Neural crest cell (in vitro differentiated cells): ENCODE data around the gene OR52E2. TPM values are rescaled to one million over a fixed set of nuclear protein-coding genes. Genes with fewer than 3 reads are reported as not detected.

Source experiments
- DNase-seq: peaks from one replicate; pipeline ENCODE4 v3.0.0; 2021; ENCODE audit warnings: low read depth, mixed read lengths, low spot score
- H3K27ac Mint-ChIP-seq: one replicate; pipeline ENCODE4 v1.8.0; 2021; ENCODE audit warnings: mild to moderate bottlenecking, mixed read lengths; ENCODE audit not compliant: unreplicated experiment
- H3K27me3 Mint-ChIP-seq: 2 replicates; pipeline ENCODE4 v1.8.0; 2021; ENCODE audit warnings: low read depth, mild to moderate bottlenecking, mixed read lengths
- H3K36me3 Mint-ChIP-seq: 2 replicates; pipeline ENCODE4 v1.8.0; 2021; ENCODE audit warnings: low read depth, mild to moderate bottlenecking, mixed read lengths
- H3K4me1 Mint-ChIP-seq: 2 replicates; pipeline ENCODE4 v1.8.0; 2021; ENCODE audit warnings: mixed read lengths
- H3K4me3 Mint-ChIP-seq: one replicate; pipeline ENCODE4 v1.8.0; 2021; ENCODE audit warnings: mild to moderate bottlenecking, mixed read lengths
- H3K9me3 Mint-ChIP-seq: 2 replicates; pipeline ENCODE4 v1.8.0; 2021; ENCODE audit warnings: mixed read lengths
- long read RNA-seq: library from polyadenylated mRNA; unstranded; transcript quantifications from one replicate; pipeline ENCODE4 v2.0.0, GENCODE V29; 2020
- total RNA-seq: library from RNA; stranded (reverse); gene quantifications from 2 replicates; pipeline ENCODE4 v1.2.1, GENCODE V29; 2021
- TF ChIP-seq, protein P1 (sequence below): fragments of 200-600 bp; sonication (generic); conservative IDR thresholded peaks from 2 replicates; pipeline ENCODE4 v1.5.0; 2021; ENCODE audit warnings: antibody characterized with exemption, mild to moderate bottlenecking

Gene OR52E2
- not detected in 2 replicates for total RNA-seq
- long read RNA-seq: 0 reads

DNA sequence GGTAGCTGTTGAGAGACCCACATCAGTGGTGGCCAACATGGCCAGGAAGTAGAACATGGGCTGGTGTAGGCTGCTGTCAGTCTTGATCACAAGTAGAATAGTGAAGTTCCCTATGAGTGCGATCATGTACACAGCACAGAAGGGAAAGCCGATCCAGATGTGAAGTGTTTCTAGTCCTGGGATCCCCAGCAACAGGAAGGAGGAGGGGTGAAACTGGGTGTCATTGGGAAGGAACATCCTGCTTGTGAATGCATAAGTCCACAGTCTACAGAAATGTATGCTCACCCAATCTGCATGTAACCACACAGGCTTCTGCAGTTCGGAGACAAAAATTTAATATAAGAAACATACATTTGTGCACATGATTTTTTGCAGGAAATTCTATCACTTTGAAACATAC lies at the start of gene OR52E2:
Gene OR52E2 (minus strand): TSS at position 237 of the 400 bp plus-strand sequence. CDS start 0 bp downstream, at position 237.
- H3K27ac Mint-ChIP-seq: peak within 1 kb of the TSS; percentile 75
- TF ChIP-seq, protein P1, sequence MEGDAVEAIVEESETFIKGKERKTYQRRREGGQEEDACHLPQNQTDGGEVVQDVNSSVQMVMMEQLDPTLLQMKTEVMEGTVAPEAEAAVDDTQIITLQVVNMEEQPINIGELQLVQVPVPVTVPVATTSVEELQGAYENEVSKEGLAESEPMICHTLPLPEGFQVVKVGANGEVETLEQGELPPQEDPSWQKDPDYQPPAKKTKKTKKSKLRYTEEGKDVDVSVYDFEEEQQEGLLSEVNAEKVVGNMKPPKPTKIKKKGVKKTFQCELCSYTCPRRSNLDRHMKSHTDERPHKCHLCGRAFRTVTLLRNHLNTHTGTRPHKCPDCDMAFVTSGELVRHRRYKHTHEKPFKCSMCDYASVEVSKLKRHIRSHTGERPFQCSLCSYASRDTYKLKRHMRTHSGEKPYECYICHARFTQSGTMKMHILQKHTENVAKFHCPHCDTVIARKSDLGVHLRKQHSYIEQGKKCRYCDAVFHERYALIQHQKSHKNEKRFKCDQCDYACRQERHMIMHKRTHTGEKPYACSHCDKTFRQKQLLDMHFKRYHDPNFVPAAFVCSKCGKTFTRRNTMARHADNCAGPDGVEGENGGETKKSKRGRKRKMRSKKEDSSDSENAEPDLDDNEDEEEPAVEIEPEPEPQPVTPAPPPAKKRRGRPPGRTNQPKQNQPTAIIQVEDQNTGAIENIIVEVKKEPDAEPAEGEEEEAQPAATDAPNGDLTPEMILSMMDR: no peak
- no peak within 1 kb of the TSS for H3K4me3 Mint-ChIP-seq
- peaks cover 30% of the 10 kb centered on the region for H3K27me3 Mint-ChIP-seq
- H3K9me3 Mint-ChIP-seq: no peaks in the 10 kb centered on the region
- H3K4me1 Mint-ChIP-seq: no peaks in the 10 kb centered on the region
- no peak for DNase-seq
- H3K36me3 Mint-ChIP-seq: no peaks in the 10 kb centered on the region

DNA sequence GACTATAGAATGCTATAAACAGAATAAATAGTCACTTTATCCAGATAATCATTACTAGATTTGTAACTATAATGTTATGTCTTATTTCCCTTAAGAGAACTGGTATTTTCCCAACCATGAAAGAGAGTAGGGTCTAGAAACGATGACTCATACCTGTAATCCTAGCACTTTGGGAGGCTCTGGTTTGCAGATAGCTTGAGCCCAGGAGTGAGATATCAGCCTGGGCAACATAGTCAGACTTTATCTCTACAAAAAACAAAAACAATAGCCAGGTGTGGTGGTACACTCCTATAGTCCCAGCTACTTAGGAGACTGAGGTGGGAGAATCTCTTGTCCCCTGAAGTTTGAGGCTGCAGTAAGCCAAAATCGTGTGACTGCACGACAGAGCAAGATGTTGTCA lies 47.9 kb upstream of the OR52E2 start:
- Mint-ChIP-seq H3K27me3 (peaks cover 24% of the 10 kb centered on the region), H3K27ac (no peak overlapping the region), H3K4me1 (no peaks in the 10 kb centered on the region), H3K4me3 (no peak overlapping the region), H3K36me3 (no peaks in the 10 kb centered on the region), H3K9me3 (no peaks in the 10 kb centered on the region)
- DNase-seq: no peak
- TF ChIP-seq, protein P1: no peak

DNA sequence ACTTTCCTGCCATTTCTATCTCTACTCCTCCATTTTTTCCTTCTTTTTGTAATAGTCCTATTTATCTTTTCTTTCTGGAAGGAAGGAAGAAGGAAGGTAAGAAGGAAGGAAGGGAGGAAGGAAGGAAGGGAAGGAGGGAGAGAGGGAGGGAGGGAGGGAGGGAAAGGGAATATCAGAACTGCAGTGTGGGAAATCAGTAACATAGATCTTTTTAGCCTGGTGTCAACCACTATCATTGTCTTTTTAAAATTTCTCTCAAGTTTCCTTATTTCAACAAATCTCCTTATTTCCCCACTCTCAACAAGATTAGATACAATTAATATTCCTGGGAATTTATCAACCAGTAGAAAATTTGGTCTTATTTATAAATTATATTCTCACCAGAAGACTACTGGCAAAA lies 43.6 kb upstream of the OR52E2 start:
- DNase-seq: no peak
- Mint-ChIP-seq H3K27me3 (peaks cover 35% of the 10 kb centered on the region), H3K9me3 (no peaks in the 10 kb centered on the region), H3K4me1 (no peaks in the 10 kb centered on the region), H3K27ac (no peak overlapping the region), H3K4me3 (no peak overlapping the region), H3K36me3 (no peaks in the 10 kb centered on the region)
- TF ChIP-seq, protein P1: no peak

GRCh38 chr11:5102246-5102645 lies 42.8 kb upstream of the OR52E2 start:
- Mint-ChIP-seq H3K4me3 (no peak overlapping the region), H3K4me1 (no peaks in the 10 kb centered on the region), H3K27ac (no peak overlapping the region), H3K36me3 (no peaks in the 10 kb centered on the region), H3K9me3 (no peaks in the 10 kb centered on the region), H3K27me3 (peaks cover 33% of the 10 kb centered on the region)
- TF ChIP-seq, protein P1: no peak
- DNase-seq: no peak

GRCh38 chr11:5096011-5096410 lies 36.6 kb upstream of the OR52E2 start:
- no peaks in the 10 kb centered on the region for H3K9me3 Mint-ChIP-seq
- H3K27ac Mint-ChIP-seq: no peak overlapping the region
- no peaks in the 10 kb centered on the region for H3K4me1 Mint-ChIP-seq
- peaks cover 26% of the 10 kb centered on the region for H3K27me3 Mint-ChIP-seq
- H3K4me3 Mint-ChIP-seq: no peak overlapping the region
- DNase-seq: no peak
- TF ChIP-seq, protein P1: no peak
- no peaks in the 10 kb centered on the region for H3K36me3 Mint-ChIP-seq
